IPS-18c (cell line): ENCODE data around the gene AFF3.
"Not testable (repeated sequence)": the region's sequence is repeated elsewhere in the genome, so short reads cannot be mapped to it uniquely, and the experiment has no call there.

Experiments
- H3K4me3 ChIP-seq: 2 replicates; pipeline ENCODE4 v1.7.0; 2013; ENCODE audit warnings: low read depth, mild to moderate bottlenecking, low read length, moderate library complexity; ENCODE audit not compliant: insufficient read depth
- H3K9me3 ChIP-seq: one replicate; pipeline ENCODE4 v1.6.1; 2013; ENCODE audit warnings: mild to moderate bottlenecking, low read length, moderate library complexity; ENCODE audit not compliant: control insufficient read depth, insufficient read depth

The AFF3 gene

GRCh38 chr2:99552529-99552928 lies 589.9 kb downstream of the AFF3 start:
- no peaks in the 10 kb centered on the region for H3K9me3 ChIP-seq
- no peak overlapping the region for H3K4me3 ChIP-seq

DNA sequence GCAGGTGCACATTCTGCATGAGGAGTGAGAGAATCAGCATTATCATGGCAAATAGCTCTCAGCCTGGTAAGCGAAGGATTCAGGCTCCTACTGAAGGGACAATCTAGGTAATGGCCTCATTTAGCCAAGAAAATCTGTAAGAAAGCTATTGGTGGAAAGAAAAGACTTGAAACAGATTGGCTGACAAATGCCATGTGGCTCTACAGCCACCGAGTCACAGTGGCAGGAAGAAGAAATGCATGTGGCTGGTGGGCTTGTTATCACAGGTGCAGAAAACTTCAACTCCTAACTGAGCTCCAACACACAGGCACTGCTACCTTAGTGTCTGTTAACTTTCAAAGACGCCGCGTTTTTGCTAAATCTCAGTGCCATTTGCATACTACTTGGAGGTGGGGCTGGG lies 592.0 kb downstream of the AFF3 start:
- no peak overlapping the region for H3K4me3 ChIP-seq

GRCh38 chr2:99545604-99546003 lies 596.8 kb downstream of the AFF3 start:
- Histone ChIP-seq H3K4me3 (no peak overlapping the region), H3K9me3 (no peaks in the 10 kb centered on the region)

More for the DNA sequence above, 592.0 kb downstream of the AFF3 start:
- no peaks in the 10 kb centered on the region for H3K9me3 ChIP-seq

DNA sequence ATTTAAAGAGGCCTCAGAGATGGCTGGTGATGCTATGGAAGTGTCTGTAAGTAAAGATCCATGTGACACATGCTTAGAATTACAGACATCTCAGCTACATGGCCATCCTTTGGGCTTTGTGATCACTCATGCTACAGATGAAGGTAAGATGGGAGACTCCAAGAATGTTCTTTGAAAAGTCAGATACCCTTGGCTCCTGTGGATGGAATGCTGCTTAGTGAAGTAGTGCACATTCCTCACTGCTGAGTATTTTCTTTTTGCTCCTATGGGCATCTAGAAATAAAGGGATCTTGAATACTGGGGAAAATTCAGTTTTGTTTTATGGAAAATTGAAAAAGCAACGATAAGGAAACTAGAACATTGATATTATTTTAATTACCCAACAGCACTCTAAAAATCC lies 597.3 kb downstream of the AFF3 start:
- no peaks in the 10 kb centered on the region for H3K9me3 ChIP-seq
- H3K4me3 ChIP-seq: no peak overlapping the region

GRCh38 chr2:99544608-99545007 lies 597.8 kb downstream of the AFF3 start:
- H3K4me3 ChIP-seq: no peak overlapping the region
- no peaks in the 10 kb centered on the region for H3K9me3 ChIP-seq

- Histone ChIP-seq H3K9me3 (no peaks in the 10 kb centered on the region), H3K4me3 (no peak overlapping the region)
Observed at GRCh38 chr2:99543247-99543646, 599.1 kb downstream of the AFF3 start.

GRCh38 chr2:99537910-99538485 lies 604.4 kb downstream of the AFF3 start:
- no peaks in the 10 kb centered on the region for H3K9me3 ChIP-seq
- no peak overlapping the region for H3K4me3 ChIP-seq

- Histone ChIP-seq H3K9me3 (peaks cover 6% of the 10 kb centered on the region), H3K4me3 (no peak overlapping the region)
Observed at GRCh38 chr2:99524056-99524455, 618.3 kb downstream of the AFF3 start.

GRCh38 chr2:99522157-99522556 lies 620.2 kb downstream of the AFF3 start:
- no peak overlapping the region for H3K4me3 ChIP-seq
- H3K9me3 ChIP-seq: peaks cover 6% of the 10 kb centered on the region

DNA sequence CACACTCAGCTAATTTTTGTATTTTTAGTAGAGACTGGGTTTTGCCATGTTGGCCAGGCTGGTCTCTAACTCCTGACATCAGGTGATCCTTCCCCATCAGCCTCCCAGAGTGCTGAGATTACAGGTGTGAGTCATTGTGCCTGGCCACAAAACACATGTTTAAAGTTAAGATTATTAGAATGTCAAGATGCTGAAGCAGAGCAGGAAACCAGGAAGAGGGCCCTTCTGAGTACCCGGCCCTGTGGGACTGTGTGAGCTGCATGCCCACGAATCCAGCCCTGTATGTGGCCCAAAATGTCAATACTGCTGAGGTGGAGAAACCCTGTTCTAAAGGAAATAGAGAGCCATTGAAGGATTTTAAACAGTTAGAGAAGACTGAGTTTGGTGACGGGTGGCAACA lies 621.6 kb downstream of the AFF3 start:
- peaks cover 6% of the 10 kb centered on the region for H3K9me3 ChIP-seq
- no peak overlapping the region for H3K4me3 ChIP-seq

GRCh38 chr2:99520195-99520594 lies 622.2 kb downstream of the AFF3 start:
- peaks cover 6% of the 10 kb centered on the region for H3K9me3 ChIP-seq

DNA sequence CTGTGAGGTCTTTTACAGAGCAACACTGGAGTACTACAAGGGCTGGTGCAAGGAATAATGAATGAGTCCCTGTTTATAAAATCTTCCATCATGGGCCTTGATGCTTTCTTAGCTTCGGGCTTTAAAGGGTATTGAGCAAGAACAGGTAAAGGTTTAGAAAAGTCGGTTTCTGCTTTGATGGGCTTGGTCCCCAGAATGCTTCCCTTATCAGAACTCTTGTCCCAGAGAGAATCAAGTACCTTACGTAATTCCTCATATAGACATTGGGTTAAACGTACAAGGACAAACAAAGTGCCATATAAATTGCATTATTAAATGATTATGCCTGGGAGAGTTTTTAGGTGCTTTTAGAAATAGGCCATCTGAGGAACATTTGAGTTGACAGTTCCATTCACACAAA lies 628.0 kb downstream of the AFF3 start:
- H3K4me3 ChIP-seq: no peak overlapping the region
- H3K9me3 ChIP-seq: no peaks in the 10 kb centered on the region

More at GRCh38 chr2:99520195-99520594, 622.2 kb downstream of the AFF3 start:
- H3K4me3 ChIP-seq: no peak overlapping the region

- Histone ChIP-seq H3K9me3 (no peaks in the 10 kb centered on the region), H3K4me3 (no peak overlapping the region)
Observed at GRCh38 chr2:99512181-99512591, 630.2 kb downstream of the AFF3 start.

- H3K4me3 ChIP-seq: no peak overlapping the region
- H3K9me3 ChIP-seq: no peaks in the 10 kb centered on the region
Observed at GRCh38 chr2:99509387-99509786, 633.0 kb downstream of the AFF3 start.

DNA sequence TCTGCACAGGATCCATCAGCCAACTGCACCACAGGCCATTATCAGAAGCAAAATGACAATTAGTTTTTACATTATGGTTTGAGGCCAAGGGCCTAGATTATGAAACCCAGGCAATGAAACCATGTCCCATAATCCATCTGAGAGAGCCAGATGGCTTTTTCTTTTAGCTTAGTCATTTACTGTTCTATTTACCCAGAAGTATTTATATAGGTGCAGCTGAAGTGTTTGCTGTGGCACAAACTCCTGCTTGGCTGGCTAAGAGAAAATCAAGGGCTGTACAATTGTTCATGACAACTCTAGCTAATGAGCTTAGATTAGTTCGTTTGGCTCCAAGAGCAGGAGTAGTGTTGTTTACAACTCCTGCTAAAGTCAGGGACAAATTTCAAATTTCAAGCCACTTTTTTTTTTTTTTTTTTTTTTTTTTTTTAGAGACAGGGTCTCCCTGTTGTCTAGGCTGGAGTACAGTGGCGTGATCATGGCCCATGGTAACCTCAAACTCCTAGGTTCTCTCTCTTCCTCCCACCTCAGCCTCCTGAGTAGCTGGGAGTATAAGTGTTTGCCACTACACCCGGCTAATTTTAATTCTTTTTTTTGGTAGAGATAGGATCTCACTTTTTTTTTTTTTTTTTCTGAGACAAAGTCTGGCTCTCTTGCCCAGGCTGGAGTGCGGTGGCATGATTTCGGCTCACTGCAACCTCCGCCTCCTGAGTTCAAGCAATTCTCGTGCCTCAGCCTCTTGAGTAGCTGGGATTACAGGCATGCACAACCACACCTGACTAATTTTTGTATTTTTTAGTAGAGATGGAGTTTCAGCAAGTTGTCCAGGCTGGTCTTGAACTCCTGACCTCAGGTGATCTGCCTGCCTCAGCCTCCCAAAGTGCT lies 634.2 kb downstream of the AFF3 start:
- Histone ChIP-seq H3K9me3 (no peaks in the 10 kb centered on the region), H3K4me3 (no peak overlapping the region)

- Histone ChIP-seq H3K4me3 (no peak overlapping the region), H3K9me3 (no peaks in the 10 kb centered on the region)
Observed at GRCh38 chr2:99504844-99505584, 637.4 kb downstream of the AFF3 start.

GRCh38 chr2:99503662-99504416 lies 638.6 kb downstream of the AFF3 start:
- H3K4me3 ChIP-seq: not testable (repeated sequence)

More at GRCh38 chr2:99503662-99504416, 638.6 kb downstream of the AFF3 start:
- not testable (repeated sequence) for H3K9me3 ChIP-seq
